ENCODE results near the gene CDH22. TPM values are rescaled to one million over a fixed set of nuclear protein-coding genes. Genes with fewer than 3 reads are reported as not detected.

The CDH22 gene
- total RNA-seq, 1 donor from 2014 or later: not detected

DNA sequence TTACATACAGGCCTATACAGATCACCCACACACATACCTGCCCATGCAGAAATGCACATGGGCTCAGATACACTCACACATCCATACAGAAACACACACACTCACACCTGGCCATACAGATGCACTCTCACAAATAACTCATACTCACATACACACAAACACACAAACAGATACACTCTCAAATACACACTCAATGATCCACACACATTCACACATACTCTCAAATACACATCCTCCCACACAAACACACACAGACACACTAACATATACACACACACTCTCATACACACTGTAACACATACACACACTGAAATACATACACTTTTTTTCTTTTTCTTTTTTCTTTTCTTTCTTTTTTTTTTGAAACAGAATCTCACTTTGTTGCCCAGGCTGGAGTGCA is 90.7 kb downstream of the CDH22 start:
- intact Hi-C loops (cut with micrococcal nuclease): no loop called here

DNA sequence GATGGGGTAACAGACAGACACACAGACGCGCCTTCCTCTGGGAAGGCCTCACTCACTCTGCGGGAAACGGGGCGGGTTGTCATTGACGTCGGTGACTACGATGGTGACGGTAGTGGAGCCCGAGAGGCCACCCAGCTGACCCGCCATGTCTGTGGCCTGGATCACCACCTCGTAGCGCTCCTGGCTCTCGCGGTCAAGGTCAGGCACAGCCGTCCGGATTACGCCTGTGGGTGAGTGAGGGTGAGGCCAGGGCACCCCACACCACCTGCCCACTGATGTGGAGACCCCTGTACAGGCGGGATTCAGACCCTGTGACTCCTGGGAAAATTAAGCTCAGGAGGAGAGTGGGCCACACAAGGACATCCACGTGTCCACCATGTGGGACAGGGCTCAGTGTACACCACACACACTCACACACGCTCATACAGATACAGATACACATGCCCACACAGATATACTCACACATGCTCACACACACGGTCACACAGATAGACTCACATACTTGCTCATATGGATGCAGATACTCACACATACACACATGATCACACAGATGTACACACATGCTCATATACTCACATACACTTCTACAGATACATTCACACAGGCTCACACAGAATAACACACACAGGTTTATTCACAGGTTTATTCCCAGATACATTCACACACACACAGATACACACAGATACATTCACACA is 91.4 kb downstream of the CDH22 start:
- intact Hi-C loops (cut with micrococcal nuclease): no loop called here

DNA sequence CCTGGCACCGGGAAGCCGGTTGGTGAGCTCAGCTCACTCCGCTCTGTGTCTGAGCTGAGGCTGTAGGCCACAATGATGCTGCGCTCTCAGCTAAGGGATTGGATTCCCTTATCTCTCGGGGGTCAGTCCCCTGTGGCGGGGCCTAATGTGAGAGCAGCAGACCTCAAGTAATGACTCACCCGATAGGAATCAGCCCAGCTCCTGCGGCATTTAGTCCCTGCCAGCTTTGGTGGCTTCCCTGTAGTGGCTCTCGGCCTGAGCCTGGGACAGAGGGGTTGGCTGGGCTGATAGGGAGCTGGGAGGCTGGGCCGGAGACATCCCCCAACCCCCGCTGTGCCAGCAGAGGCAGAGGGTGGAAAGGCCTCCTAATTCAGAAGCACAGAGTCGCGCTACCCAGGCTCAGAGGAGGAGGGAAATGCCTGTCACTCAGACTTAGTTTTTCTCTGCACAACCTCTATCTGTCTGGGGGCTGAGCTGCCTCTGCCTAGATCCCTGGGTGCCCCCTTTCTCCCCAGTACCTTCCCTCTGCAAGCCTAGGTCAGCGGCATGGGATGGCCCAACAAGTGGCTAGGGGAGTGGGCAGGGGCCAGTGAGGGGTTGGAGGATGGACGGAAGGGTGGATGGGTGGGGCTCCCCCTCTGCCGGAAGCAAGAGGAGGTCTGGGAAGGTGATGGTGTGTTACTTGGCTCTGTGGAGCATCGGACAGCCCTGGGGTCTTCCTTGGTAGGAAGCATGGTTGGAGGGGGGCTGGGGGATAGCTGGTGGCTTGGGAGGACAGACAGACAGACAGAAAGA is 92.2 kb downstream of the CDH22 start:
- intact Hi-C loops (cut with micrococcal nuclease): no loop called here

DNA sequence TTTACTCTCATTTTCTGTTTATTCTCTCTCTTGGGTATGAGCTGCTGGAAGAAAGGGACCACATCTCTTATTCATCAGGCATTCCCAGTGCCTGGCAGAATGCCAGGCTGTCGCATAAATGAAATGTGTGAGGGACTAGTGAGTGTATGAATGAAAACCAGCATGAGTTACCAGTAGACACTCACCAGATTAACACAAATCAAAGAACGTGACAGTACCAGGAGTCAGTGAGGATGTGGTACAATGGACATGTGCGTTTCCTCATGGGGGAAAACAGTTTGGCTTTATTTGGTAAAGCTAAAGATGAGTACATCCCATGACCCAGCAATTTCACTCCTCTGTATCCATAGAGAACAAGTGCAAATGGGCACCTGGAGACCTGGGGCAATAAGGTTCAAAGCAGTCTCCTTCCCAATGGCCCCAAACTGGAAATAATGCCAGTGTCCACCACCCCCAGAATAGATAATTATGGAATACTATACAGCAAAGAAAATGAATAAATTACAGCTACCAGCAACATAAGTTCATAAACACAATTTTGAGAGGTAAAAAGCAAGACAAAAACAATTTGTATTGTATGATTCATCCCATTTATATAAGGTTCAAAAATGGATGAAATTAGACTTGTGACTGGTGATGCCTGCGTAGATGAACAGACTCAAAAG is 93.3 kb downstream of the CDH22 start:
- intact Hi-C loops (cut with micrococcal nuclease): no loop called here

DNA sequence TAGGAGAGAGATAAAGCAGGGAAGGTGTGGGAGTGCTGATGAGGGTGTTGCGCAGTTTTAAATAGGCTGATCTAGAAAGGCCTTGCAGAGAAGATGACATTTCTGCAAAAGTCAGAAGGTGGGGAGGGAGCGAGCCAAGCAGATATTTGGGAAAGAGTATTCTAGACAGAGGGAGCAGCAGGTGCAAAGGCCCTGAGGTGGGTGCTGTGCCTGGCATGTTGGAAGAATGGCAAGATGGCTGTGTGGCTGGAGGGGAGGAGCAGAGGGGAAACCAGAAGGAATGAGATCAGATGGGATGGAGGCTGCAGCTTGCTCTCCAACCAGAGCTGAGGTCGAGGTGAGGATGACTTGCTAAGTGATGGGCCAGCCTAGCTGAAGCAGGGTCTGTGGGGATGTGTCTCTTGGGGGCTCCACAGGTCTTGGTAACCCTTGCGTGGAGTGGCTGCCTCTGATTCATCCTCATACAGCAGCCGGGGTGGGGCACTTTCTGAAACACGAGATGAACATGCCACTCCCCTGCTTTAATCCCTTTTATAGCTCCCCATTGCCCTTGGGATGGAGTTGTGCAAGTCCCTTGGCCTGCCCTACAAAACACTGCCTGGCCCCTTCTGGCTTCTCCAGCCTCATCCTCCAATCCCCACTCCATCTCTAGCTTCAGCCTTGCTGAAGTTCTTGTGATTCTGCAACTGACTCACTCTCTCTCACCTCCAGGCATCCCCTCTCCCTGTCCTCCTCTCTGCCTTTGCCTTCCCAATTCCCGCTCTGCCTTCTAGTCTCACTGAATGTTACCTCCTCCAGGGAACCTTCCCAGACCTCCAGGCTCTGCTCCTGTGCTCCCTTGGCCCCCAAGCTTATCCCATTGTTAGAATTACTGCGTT is 94.1 kb downstream of the CDH22 start:
- intact Hi-C loops (cut with micrococcal nuclease): no loop called here

DNA sequence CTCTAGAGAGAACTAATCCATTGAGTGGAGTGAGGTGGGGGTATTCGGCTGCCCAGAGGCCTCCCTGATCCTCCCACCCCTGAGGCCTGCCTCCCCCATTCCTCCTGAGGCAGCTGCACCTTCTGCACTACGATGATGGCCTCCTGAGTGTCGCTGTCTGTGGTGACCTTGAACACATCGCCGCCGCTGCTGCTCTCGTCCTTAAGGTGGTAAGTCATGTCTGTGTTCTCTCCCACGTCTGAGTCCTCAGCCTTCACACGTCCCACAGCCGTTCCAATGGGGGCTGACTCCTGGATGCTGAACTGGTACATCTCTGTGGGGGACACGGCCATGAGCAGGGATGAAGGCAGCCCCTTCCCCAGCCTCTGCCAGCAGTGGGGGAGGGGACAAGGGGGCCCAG is 95.4 kb downstream of the CDH22 start:
- intact Hi-C loops (cut with micrococcal nuclease): no loop called here

DNA sequence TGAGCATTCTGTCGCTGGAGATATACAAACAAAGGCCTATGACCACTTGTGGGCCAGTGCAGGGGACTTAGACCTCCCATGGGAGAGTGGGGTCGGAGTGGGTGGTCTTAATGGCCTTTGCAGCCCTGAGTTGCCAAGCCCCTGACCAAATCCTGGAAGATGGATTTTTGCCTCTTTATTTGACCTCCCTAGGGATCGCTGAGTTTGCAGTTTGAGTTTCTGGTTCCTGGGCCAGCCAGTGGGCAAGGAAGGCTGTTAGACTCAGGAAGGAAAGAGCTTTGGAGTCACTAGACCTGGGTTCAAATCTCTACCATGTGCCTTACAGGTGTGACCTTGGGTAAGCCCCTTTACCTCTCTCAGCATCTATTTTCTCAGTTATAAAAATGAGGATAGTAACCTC is 96.0 kb downstream of the CDH22 start:
- intact Hi-C loops (cut with micrococcal nuclease): no loop called here

DNA sequence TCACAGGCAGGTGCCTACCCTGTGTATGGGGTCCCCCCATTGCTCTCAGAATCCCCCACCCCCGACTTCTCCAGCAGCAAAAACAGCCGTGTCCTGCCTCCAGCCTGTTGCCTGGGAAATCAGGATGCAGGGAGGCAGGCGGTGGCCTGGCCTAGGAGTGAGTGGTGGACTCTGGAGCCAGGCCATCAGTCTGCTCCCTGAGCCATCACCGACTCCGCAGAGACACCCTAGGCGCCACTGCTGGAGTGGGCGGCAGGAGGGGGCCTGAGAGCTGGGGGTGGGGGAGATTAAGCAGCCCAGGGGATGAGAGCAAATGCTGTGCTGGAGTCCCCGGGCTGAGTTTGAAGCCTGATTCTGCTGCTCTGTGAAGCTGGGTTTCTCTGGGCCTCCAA is 97.0 kb downstream of the CDH22 start:
- intact Hi-C loops (cut with micrococcal nuclease): no loop called here

DNA sequence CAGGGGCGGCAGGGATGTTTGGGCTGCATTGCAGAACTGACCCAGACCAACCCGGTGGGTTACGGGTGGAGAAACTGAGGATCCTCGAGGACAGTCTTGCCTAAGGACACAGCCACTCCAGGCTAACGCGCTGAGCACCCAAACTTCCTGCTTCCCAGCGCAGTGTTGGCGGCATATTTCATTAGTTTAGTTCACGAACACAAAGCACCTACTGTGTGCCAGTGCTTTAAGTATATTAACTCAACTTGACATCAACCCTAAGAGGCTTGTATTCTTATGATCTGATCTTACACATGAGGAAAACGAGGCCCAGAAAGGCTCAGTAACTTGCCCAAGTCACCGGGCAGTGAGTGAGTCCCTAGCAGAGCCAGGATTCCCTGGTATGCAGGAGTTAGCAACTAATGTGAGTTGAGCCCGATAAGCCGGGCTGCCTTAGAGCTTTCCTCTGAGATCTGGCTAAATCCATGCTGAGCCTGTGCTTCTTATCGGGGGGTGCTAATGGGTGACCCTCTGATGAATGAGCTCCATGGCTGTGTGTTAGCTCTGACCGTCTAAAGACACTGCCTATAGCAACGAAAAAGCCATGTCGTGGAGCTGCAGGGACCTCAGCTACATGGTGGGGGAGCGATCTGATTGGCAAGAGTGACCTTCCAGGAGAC is 97.5 kb downstream of the CDH22 start:
- intact Hi-C loops (cut with micrococcal nuclease): no loop called here

DNA sequence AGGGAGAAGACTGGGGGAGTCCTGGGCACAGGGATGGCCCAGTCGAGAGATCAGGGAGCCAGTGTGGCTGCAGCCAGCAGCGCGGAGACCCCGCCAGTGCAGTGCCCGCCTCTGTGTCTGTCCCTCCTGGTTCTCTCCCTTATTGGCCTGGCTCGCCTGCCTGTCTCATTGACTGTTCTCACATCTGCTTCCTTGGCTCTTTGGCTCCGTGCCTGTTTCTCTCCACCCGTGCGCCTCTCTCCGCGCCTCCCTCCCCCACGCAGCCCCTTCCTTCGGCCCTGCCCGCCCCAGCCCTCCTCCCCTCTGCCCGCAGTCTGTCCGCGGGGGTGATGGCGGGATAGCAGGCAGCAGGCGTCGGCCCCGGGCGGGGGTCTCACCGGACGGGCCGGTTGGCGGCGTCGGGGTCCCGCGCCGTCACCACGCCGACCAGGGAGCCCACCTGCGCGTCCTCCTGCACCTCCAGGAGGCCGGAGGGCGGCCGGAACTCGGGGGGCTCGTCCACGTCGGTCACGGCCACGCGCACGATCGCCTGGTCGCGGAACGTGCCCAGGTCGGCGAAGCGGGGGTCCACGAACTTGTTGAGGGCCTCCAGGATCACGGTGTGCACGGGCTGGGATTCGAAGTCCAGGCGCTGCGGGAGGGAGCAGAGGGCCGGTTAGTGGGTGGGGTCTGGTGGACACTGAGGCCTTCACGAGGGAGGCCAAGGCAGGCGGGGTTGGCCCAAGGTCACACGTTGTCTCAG is 98.2 kb downstream of the CDH22 start:
- intact Hi-C loops (cut with micrococcal nuclease): no loop called here

DNA sequence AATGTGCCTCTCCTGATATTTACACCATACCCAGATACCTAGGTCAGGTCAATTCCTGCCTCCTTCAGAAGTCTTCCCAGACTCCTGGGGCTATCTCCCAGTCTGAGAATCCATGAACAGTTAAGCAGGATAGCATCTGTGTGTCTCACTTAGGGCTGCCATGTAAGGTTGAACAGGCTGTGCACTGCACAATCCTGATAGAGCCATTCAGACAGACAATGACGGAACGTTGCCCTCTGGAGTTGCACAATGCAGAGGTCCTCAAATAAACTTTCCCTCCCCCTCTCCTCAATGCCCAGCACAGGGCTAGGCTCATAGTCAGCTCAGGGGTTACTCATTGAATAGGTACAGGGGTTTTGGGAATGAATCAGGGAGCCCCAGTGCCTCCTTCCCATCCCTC is 100.5 kb downstream of the CDH22 start:
- intact Hi-C loops (cut with micrococcal nuclease): no loop called here

DNA sequence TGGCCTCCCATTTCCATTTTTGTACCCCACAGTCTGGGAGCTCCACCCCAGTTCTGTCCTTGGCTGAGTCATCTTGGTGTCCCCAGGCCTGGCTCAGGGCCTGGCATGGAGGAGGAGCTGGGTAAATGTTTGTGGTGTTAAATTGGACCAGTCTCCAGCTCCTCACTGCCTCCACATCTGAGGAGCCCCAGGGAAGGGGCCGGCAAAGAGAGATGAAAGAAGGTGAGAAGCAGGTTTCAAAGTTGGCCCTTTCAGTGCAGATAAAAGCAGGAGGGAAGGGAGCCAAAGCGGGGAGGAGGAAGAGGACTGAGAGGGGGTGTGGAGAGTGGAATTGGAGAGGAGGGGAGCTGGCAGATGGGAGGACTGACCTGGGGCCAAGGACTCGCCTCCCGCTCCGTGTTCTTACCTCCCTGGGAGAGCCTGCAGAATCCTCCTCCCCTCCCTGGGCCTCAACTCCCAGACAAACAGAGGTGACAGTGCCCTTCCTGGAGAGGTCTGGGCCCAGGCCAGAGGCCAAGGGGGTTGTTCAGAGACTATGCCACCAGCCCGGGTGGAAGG is 101.2 kb downstream of the CDH22 start:
- intact Hi-C loops (cut with micrococcal nuclease): no loop called here

DNA sequence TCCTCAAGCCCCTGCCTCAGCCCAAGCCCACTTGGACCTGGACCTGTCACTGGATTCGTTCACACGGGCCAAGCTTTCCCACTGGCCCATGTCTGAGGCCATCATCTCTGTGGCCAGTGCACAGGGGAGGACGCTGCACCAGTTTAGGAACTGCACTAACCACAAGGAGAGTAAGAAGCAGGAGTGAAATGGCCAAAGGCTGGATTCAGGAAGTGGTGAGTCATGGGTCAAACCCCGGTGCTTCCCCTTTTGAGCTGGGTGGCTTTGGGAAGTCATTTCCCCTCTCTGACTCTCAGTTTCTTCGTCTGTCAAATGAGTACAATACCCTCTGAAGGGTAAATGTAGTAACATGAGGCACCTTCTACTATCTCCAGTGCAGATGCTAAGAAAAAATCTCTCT is 102.3 kb downstream of the CDH22 start:
- intact Hi-C loops (cut with micrococcal nuclease): no loop called here

DNA sequence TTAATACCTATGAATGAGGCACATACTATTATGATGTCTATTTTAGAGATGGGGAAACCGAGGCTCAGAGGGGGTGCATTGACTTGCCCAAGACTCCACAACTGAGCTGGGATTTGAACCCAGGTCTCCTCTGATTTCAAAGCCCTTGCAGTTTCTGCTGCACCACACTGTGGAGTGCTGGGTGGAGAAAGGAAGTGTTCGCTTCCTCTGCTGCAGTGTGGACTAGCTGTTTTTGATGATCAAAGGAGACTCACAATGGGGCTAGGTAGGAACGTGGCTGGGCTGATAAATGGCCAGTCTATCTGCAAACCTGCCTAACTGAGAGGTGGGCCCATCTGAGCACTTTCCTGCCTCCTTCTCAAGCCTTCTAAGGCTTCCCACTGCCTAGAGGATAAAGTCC is 102.9 kb downstream of the CDH22 start:
- intact Hi-C loops (cut with micrococcal nuclease): no loop called here

DNA sequence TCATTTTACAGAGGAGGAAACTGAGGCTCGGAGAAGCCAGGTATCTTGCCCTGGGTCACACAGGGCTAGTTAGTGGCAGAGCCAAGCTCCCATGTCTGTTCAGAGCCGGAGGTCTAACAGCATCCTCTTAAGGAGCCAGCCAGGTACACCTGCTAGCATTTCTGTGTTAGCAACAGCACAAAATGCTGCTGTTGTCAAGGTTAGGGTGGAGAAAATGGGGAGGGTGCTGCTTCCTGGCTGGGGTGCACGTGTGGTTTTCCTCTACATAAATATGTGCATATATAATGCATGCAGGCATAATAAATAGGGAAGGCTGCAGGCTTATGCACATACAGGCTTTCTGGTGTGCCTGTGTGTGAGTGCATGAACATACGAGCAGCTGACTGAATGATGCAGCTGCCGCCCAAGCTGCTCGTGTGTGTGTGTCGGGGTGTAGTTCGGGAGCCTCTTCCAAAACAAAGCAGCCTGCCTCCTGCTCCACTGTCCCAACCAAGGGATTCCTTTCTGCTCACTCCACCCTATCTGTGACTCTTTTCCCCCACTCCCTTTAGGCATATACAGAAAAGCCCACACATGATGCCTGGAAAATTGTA is 103.6 kb downstream of the CDH22 start:
- intact Hi-C loops (cut with micrococcal nuclease): no loop called here

DNA sequence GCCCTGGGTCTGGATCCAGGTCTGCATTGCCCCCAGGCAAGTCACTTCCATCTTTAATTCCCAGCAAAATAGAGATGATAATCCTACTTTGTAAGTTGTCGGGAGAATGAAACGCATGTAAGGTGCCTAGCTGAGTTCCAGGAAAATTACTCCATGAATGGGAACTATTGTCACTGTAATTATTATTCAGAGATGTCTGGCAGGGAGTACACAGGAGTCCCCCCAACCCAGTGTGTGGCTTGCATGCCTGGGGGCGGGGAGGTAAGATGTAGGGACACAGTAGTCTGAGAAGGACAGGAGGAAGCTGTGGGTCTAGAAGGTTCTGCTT is 104.8 kb downstream of the CDH22 start:
- intact Hi-C loops (cut with micrococcal nuclease): no loop called here

DNA sequence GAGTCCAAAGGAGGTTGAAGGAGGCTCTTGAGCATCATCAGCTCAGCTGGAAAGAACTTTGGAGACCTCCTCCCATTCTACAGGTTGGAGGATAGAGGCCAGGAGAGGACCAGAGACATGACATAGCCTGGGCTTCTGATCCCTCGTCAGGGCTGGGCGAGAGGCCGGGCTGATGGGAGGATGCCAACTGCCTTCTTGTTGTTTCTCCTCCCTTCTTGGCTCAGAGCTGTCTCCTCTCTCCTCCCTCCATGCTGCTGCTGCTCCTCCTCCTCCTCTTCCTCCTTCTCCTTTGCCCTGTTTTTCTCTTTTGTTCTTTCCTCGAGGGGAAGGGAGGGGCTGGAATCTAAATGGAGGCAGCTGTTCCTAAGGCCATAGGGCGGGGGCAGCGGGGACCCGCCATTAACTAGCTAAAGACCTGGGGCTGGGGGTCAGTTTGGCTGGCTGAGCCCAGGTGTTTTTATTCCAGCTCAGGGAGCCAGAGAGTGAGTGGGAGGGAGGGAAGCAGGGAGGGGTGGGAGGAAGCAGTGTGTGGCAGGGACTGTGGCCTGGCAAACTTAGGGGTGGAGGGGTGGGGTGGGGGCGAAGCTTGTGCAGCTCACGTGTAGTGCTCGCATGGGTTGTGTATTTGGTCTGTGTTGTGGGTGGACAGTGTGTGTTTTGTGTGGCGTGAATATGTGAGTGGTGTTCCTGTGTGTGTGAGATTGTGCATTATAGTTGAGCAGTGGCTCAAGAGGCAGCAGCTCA is 105.4 kb downstream of the CDH22 start:
- intact Hi-C loops (cut with micrococcal nuclease): no loop called here

DNA sequence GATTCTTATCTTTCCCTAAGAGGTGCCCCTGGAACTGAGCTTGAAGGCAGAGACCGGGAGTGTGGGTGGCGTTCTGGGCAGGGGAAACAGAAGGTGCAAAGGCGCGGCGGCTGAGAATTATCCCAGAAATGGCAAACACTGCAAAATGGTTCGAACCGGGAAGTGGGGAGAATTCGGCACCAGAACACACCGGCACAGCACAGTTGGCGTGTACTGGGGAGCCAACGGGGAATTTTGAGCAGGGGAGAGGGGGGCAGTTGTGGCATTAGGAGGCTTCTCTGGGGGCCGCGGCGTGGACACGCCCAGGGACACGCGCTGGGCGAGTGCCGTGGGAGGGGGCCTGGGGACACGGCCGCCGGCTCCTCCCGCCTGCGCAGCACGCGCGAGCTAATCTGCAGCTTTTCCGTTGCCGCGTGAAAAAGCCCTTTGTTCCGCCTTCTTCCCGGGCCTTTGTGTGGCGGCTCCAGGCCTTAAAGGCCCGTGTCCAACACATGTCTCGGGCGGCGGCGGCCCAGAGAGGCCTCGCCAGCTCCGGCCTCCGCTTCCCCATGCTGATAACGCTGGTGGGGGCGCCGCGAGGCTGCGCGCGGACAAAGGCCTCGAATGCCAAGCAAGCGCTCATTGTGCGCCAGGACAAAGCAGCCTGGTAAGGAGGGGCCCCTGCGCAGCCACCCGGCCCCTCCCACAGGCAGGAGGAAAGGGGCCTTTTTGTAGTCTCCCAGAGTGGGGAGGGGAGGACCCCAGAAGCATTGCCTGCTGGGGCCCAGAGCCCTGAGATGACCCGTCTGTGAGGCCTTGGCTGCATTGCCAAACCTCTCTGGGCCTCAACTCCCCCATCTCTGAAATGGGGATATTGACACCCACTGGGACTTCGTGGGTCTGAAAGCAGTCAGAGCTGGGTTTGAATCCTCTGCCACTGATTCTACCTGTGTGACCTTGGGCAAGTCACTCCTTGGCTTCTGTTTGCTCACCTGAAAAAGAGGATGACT is 107.4 kb downstream of the CDH22 start:
- intact Hi-C loops (cut with micrococcal nuclease): no loop called here

Measured in T-helper 2 cell treated with Interferon-gamma antibody and Interleukin-4, amounts not matched to agents 100 ng/mL and 5 ng/mL, for 36 hours (primary cell).